Activated naive CD4-positive, alpha-beta T cell treated with anti-CD3 and anti-CD28 coated beads, Interleukin-2, amount 50 U/mL, for 24 hours (primary cell): ENCODE data around the gene SCUBE1.

Source experiments
- H3K27ac Mint-ChIP-seq: one replicate; pipeline ENCODE4 v1.8.0; 2021; ENCODE audit warnings: mild to moderate bottlenecking, mixed read lengths
- H3K27me3 Mint-ChIP-seq: one replicate; pipeline ENCODE4 v1.8.0; 2021; ENCODE audit warnings: mixed read lengths
- H3K36me3 Mint-ChIP-seq: one replicate; pipeline ENCODE4 v1.8.0; 2021; ENCODE audit warnings: mixed read lengths
- H3K4me1 Mint-ChIP-seq: one replicate; pipeline ENCODE4 v1.8.0; 2021; ENCODE audit warnings: mixed read lengths
- H3K4me3 Mint-ChIP-seq: one replicate; pipeline ENCODE4 v1.8.0; 2021; ENCODE audit warnings: mild to moderate bottlenecking, mixed read lengths
- H3K9me3 Mint-ChIP-seq: one replicate; pipeline ENCODE4 v1.8.0; 2021; ENCODE audit warnings: mixed read lengths

Gene SCUBE1

GRCh38 chr22:43209523-43209890, 133.7 kb downstream of the SCUBE1 start:
- H3K27ac Mint-ChIP-seq = no peak overlapping the region
- H3K4me1 Mint-ChIP-seq = peaks cover 8% of the 10 kb centered on the region
- no peaks in the 10 kb centered on the region for H3K9me3 Mint-ChIP-seq
- no peaks in the 10 kb centered on the region for H3K27me3 Mint-ChIP-seq
- no peaks in the 10 kb centered on the region for H3K36me3 Mint-ChIP-seq
- H3K4me3 Mint-ChIP-seq = no peak overlapping the region

- Mint-ChIP-seq H3K27ac (no peak overlapping the region), H3K9me3 (no peaks in the 10 kb centered on the region), H3K36me3 (no peaks in the 10 kb centered on the region), H3K4me3 (no peak overlapping the region), H3K4me1 (peaks cover 8% of the 10 kb centered on the region), H3K27me3 (no peaks in the 10 kb centered on the region)
These were observed 134.3 kb downstream of the SCUBE1 start for GRCh38 chr22:43208703-43209522.

GRCh38 chr22:43207849-43208702, 135.1 kb downstream of the SCUBE1 start:
- Mint-ChIP-seq H3K9me3 (no peaks in the 10 kb centered on the region), H3K36me3 (no peaks in the 10 kb centered on the region), H3K4me1 (peaks cover 8% of the 10 kb centered on the region), H3K27ac (peak overlapping the region; percentile 17), H3K27me3 (no peaks in the 10 kb centered on the region), H3K4me3 (no peak overlapping the region)

- Mint-ChIP-seq H3K27ac (no peak overlapping the region), H3K4me1 (peaks cover 8% of the 10 kb centered on the region), H3K27me3 (no peaks in the 10 kb centered on the region), H3K9me3 (no peaks in the 10 kb centered on the region), H3K36me3 (no peaks in the 10 kb centered on the region), H3K4me3 (no peak overlapping the region)
These were observed 135.8 kb downstream of the SCUBE1 start for GRCh38 chr22:43207386-43207785.

GRCh38 chr22:43206509-43207161, 136.5 kb downstream of the SCUBE1 start:
- Mint-ChIP-seq H3K4me3 (no peak overlapping the region), H3K27me3 (no peaks in the 10 kb centered on the region), H3K9me3 (no peaks in the 10 kb centered on the region), H3K27ac (no peak overlapping the region), H3K36me3 (no peaks in the 10 kb centered on the region), H3K4me1 (peaks cover 8% of the 10 kb centered on the region)

GRCh38 chr22:43205748-43206508, 137.2 kb downstream of the SCUBE1 start:
- H3K27ac Mint-ChIP-seq = no peak overlapping the region

GRCh38 chr22:43205261-43205691, 137.9 kb downstream of the SCUBE1 start:
- H3K27ac Mint-ChIP-seq = no peak overlapping the region
- no peaks in the 10 kb centered on the region for H3K9me3 Mint-ChIP-seq
- H3K4me1 Mint-ChIP-seq = peaks cover 8% of the 10 kb centered on the region
- H3K27me3 Mint-ChIP-seq = no peaks in the 10 kb centered on the region
- no peak overlapping the region for H3K4me3 Mint-ChIP-seq
- no peaks in the 10 kb centered on the region for H3K36me3 Mint-ChIP-seq

More at GRCh38 chr22:43205748-43206508, 137.2 kb downstream of the SCUBE1 start:
- no peaks in the 10 kb centered on the region for H3K27me3 Mint-ChIP-seq
- no peaks in the 10 kb centered on the region for H3K9me3 Mint-ChIP-seq
- peaks cover 8% of the 10 kb centered on the region for H3K4me1 Mint-ChIP-seq
- no peak overlapping the region for H3K4me3 Mint-ChIP-seq
- H3K36me3 Mint-ChIP-seq = no peaks in the 10 kb centered on the region

- H3K27ac Mint-ChIP-seq = no peak overlapping the region
- H3K9me3 Mint-ChIP-seq = no peaks in the 10 kb centered on the region
- H3K27me3 Mint-ChIP-seq = no peaks in the 10 kb centered on the region
- no peak overlapping the region for H3K4me3 Mint-ChIP-seq
- H3K36me3 Mint-ChIP-seq = no peaks in the 10 kb centered on the region
- H3K4me1 Mint-ChIP-seq = peaks cover 8% of the 10 kb centered on the region
These were observed 139.6 kb downstream of the SCUBE1 start for GRCh38 chr22:43203471-43203981.

GRCh38 chr22:43202756-43203410, 140.3 kb downstream of the SCUBE1 start:
- Mint-ChIP-seq H3K36me3 (no peaks in the 10 kb centered on the region), H3K27ac (peak overlapping the region; percentile 2), H3K27me3 (no peaks in the 10 kb centered on the region), H3K9me3 (no peaks in the 10 kb centered on the region), H3K4me3 (no peak overlapping the region), H3K4me1 (peaks cover 8% of the 10 kb centered on the region)

GRCh38 chr22:43202326-43202725, 140.8 kb downstream of the SCUBE1 start:
- Mint-ChIP-seq H3K36me3 (no peaks in the 10 kb centered on the region), H3K9me3 (no peaks in the 10 kb centered on the region), H3K4me1 (peaks cover 8% of the 10 kb centered on the region), H3K27me3 (no peaks in the 10 kb centered on the region), H3K27ac (no peak overlapping the region), H3K4me3 (no peak overlapping the region)

GRCh38 chr22:43201486-43202219, 141.5 kb downstream of the SCUBE1 start:
- Mint-ChIP-seq H3K36me3 (no peaks in the 10 kb centered on the region), H3K4me1 (peaks cover 7% of the 10 kb centered on the region), H3K4me3 (no peak overlapping the region), H3K9me3 (no peaks in the 10 kb centered on the region), H3K27me3 (no peaks in the 10 kb centered on the region), H3K27ac (no peak overlapping the region)

- Mint-ChIP-seq H3K4me3 (no peak overlapping the region), H3K9me3 (no peaks in the 10 kb centered on the region), H3K36me3 (no peaks in the 10 kb centered on the region), H3K27ac (no peak overlapping the region), H3K27me3 (no peaks in the 10 kb centered on the region), H3K4me1 (no peaks in the 10 kb centered on the region)
These were observed 142.6 kb downstream of the SCUBE1 start for GRCh38 chr22:43200555-43200954.

GRCh38 chr22:43200031-43200430, 143.1 kb downstream of the SCUBE1 start:
- Mint-ChIP-seq H3K4me1 (no peaks in the 10 kb centered on the region), H3K9me3 (no peaks in the 10 kb centered on the region), H3K36me3 (no peaks in the 10 kb centered on the region), H3K27ac (no peak overlapping the region), H3K4me3 (no peak overlapping the region), H3K27me3 (no peaks in the 10 kb centered on the region)

GRCh38 chr22:43199541-43199940, 143.6 kb downstream of the SCUBE1 start:
- Mint-ChIP-seq H3K9me3 (no peaks in the 10 kb centered on the region), H3K4me3 (no peak overlapping the region), H3K4me1 (no peaks in the 10 kb centered on the region), H3K27me3 (no peaks in the 10 kb centered on the region), H3K27ac (no peak overlapping the region), H3K36me3 (no peaks in the 10 kb centered on the region)
